Body of pancreas (tissue), 4 donors: Measurements from ENCODE around the gene BZW2.

Source experiments
- POLR2A ChIP-seq, 3 donors: fragments of 450-650 bp; IDR thresholded peaks; one replicate each; pipeline ENCODE4 v1.6.1; 2016; ENCODE audit warnings: antibody characterized with exemption in 3 of 3, mild to moderate bottlenecking in 2 of 3
- TF ChIP-seq, protein P1 (sequence below), 7 experiments: fragments of 450-650 bp in 4 of 7; fragments of 200-600 bp in 3 of 7; sonication (generic) in 3 of 7; IDR thresholded peaks; one replicate each; pipeline ENCODE4 v1.5.1; 2016 to 2019; ENCODE audit warnings: antibody characterized with exemption in 7 of 7

DNA sequence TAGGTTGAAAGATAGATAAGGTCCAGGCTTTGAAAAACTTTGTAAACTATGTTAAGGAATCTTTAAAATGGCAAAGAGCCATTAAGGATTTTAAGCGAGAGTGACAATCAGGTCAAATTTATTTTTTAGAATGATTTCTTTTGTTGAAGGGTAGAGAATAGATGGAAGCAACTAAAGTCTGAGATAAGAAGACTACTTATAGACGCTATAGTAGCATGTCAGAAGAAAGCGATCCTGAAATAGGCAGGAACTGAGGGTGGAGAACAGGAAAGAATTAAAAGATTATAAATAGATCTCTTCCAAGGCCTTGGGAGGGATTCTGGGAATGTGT is 94.6 kb downstream of the BZW2 start:
- TF ChIP-seq POLR2A (IDR thresholded peaks at IDR 0.05), result no peak
- TF ChIP-seq, protein P1, sequence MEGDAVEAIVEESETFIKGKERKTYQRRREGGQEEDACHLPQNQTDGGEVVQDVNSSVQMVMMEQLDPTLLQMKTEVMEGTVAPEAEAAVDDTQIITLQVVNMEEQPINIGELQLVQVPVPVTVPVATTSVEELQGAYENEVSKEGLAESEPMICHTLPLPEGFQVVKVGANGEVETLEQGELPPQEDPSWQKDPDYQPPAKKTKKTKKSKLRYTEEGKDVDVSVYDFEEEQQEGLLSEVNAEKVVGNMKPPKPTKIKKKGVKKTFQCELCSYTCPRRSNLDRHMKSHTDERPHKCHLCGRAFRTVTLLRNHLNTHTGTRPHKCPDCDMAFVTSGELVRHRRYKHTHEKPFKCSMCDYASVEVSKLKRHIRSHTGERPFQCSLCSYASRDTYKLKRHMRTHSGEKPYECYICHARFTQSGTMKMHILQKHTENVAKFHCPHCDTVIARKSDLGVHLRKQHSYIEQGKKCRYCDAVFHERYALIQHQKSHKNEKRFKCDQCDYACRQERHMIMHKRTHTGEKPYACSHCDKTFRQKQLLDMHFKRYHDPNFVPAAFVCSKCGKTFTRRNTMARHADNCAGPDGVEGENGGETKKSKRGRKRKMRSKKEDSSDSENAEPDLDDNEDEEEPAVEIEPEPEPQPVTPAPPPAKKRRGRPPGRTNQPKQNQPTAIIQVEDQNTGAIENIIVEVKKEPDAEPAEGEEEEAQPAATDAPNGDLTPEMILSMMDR (IDR thresholded peaks at IDR 0.05), result no peak
